Liver (tissue), 9 donors: ENCODE data around the gene BTBD9. TPM values are rescaled to one million over a fixed set of nuclear protein-coding genes. Genes with fewer than 3 reads are reported as not detected.

Experiments used
- DNase-seq: peaks from one replicate; pipeline ENCODE4 v3.0.0-alpha.2; 2017; ENCODE audit warnings: low spot score
- H3K27ac ChIP-seq, 2 donors: one replicate each; pipeline ENCODE4 v1.7.0; 2013; ENCODE audit warnings: inconsistent platforms in 2 of 2, low read length in 2 of 2, control low read depth in 1 of 2, low read depth in 1 of 2, mild to moderate bottlenecking in 1 of 2
- H3K27me3 ChIP-seq, 4 donors: one replicate each; pipeline versions ENCODE4 v1.6.1 to v1.7.0; 2013; ENCODE audit warnings: low read length in 3 of 4, inconsistent platforms in 1 of 4, mild to moderate bottlenecking in 1 of 4, moderate library complexity in 1 of 4; ENCODE audit not compliant: control insufficient read depth in 4 of 4, insufficient read depth in 4 of 4
- H3K36me3 ChIP-seq, 4 donors: one replicate each; pipeline versions ENCODE4 v1.6.1 to v1.7.0; 2013; ENCODE audit warnings: low read length in 3 of 4, mild to moderate bottlenecking in 3 of 4, low read depth in 1 of 4, moderate library complexity in 1 of 4; ENCODE audit not compliant: control insufficient read depth in 4 of 4, insufficient read depth in 3 of 4
- H3K4me1 ChIP-seq, 4 donors: one replicate each; pipeline versions ENCODE4 v1.6.1 to v1.7.0; 2013; ENCODE audit warnings: low read length in 3 of 4, mild to moderate bottlenecking in 3 of 4, moderate library complexity in 1 of 4; ENCODE audit not compliant: control insufficient read depth in 4 of 4, insufficient read depth in 4 of 4
- H3K4me3 ChIP-seq, 3 donors: one replicate each; pipeline versions ENCODE4 v1.6.1 to v1.7.0; 2013; ENCODE audit warnings: low read length in 3 of 3, control low read depth in 1 of 3, low read depth in 1 of 3, mild to moderate bottlenecking in 1 of 3
- H3K9ac ChIP-seq, 2 donors: one replicate each; pipeline ENCODE4 v1.7.0; 2013; ENCODE audit warnings: low read length in 2 of 2, mild to moderate bottlenecking in 2 of 2, moderate library complexity in 2 of 2, control low read depth in 1 of 2, low read depth in 1 of 2
- H3K9me3 ChIP-seq, 4 donors: one replicate each; pipeline versions ENCODE4 v1.6.1 to v1.7.0; 2013; ENCODE audit warnings: low read length in 3 of 4; ENCODE audit not compliant: control insufficient read depth in 4 of 4
- EGR1 ChIP-seq, 2 donors: IDR thresholded peaks; 2 replicates each; pipeline ENCODE4 v1.6.1; 2016 to 2018; ENCODE audit warnings: antibody characterized with exemption in 2 of 2, low read depth in 2 of 2
- FOXA1 ChIP-seq: IDR thresholded peaks from 2 replicates; pipeline ENCODE4 v1.6.1; 2016; ENCODE audit warnings: antibody characterized with exemption
- FOXA2 ChIP-seq: IDR thresholded peaks from 2 replicates; pipeline ENCODE4 v1.6.1; 2016; ENCODE audit warnings: antibody characterized with exemption
- GABPA ChIP-seq, 2 donors: IDR thresholded peaks in 1 of 2; conservative IDR thresholded peaks in 1 of 2; 2 replicates each; pipeline ENCODE4 v1.6.1; 2016; ENCODE audit warnings: antibody characterized with exemption in 2 of 2, mild to moderate bottlenecking in 1 of 2, moderate library complexity in 1 of 2
- HNF4A ChIP-seq, 2 donors: conservative IDR thresholded peaks; 2 replicates each; pipeline ENCODE4 v1.6.1; 2016; ENCODE audit warnings: antibody characterized with exemption in 2 of 2, mild to moderate bottlenecking in 2 of 2
- HNF4G ChIP-seq: IDR thresholded peaks from 2 replicates; pipeline ENCODE4 v1.6.1; 2016; ENCODE audit warnings: antibody characterized with exemption
- JUND ChIP-seq, 2 donors: IDR thresholded peaks; 2 replicates each; pipeline ENCODE4 v1.6.1; 2016; ENCODE audit warnings: antibody characterized with exemption in 2 of 2
- NR2F2 ChIP-seq: IDR thresholded peaks from 2 replicates; pipeline ENCODE4 v1.6.1; 2016; ENCODE audit warnings: antibody characterized with exemption
- RAD21 ChIP-seq, 2 donors: IDR thresholded peaks; 2 replicates each; pipeline ENCODE4 v1.6.1; 2016; ENCODE audit warnings: antibody characterized with exemption in 2 of 2, mild to moderate bottlenecking in 2 of 2
- RXRA ChIP-seq, 2 donors: IDR thresholded peaks; 2 replicates each; pipeline ENCODE4 v1.6.1; 2017 to 2018; ENCODE audit warnings: antibody characterized with exemption in 2 of 2, mild to moderate bottlenecking in 1 of 2
- SP1 ChIP-seq: IDR thresholded peaks from 2 replicates; pipeline ENCODE4 v1.6.1; 2018; ENCODE audit warnings: antibody characterized with exemption, mild to moderate bottlenecking
- TAF1 ChIP-seq: conservative IDR thresholded peaks from 2 replicates; pipeline ENCODE4 v1.6.1; 2016; ENCODE audit warnings: antibody characterized with exemption, mild to moderate bottlenecking
- YY1 ChIP-seq: IDR thresholded peaks from 2 replicates; pipeline ENCODE4 v1.6.1; 2016; ENCODE audit warnings: antibody characterized with exemption, mild to moderate bottlenecking
- WGBS: extraction: QIAGEN DNeasy Blood & Tissue Kit; methylation state at CpG from one replicate; pipeline ENCODE4 v1.1.7; 2013; 5-methylcytosine and 5-hydroxymethylcytosine counted together
- polyA plus RNA-seq, 2 donors: library from polyadenylated mRNA; stranded (reverse) in 1 of 2; unstranded in 1 of 2; fragments of 200-250 nt in 1 of 2; fragments of >200 nt in 1 of 2; fragmentation: Nextera tagmentation in 1 of 2; extraction: Ambion mirVana in 1 of 2; gene quantifications; one replicate each; pipeline versions ENCODE4 v1.2.1 to v1.2.3, GENCODE V29; 2013 to 2015
- total RNA-seq, 2 donors: library from RNA; depleted of rRNA; stranded (reverse); fragments of >200 nt; gene quantifications; one replicate each; pipeline ENCODE4 v1.2.3, GENCODE V29; 2014
- TF ChIP-seq, protein P1 (sequence below): IDR thresholded peaks from 2 replicates; pipeline ENCODE4 v1.6.1; 2016; ENCODE audit warnings: antibody characterized with exemption
- TF ChIP-seq, protein P2 (sequence below): IDR thresholded peaks from 2 replicates; pipeline ENCODE4 v1.6.1; 2016; ENCODE audit warnings: antibody characterized with exemption
- TF ChIP-seq, protein P3 (sequence below): IDR thresholded peaks from 2 replicates; pipeline ENCODE4 v1.6.1; 2016; ENCODE audit warnings: antibody characterized with exemption
- TF ChIP-seq, protein P4 (sequence below): fragments of 150-350 bp; IDR thresholded peaks from 2 replicates; pipeline ENCODE4 v1.5.1; 2017; ENCODE audit warnings: improper control_type of control experiment, low read depth, low read length; ENCODE audit not compliant: missing input control
- TF ChIP-seq, protein P5 (sequence below): IDR thresholded peaks from 2 replicates; pipeline ENCODE4 v1.6.1; 2016; ENCODE audit warnings: antibody characterized with exemption, mild to moderate bottlenecking
- donor health status: healthy.
- donor health status: healthy.
- donor health status: healthy.
- donor health status: healthy.
- donor health status: healthy.

BTBD9 gene
- total and polyA plus RNA-seq, 4 donors: 2.0 to 12.4 (median 5.7) TPM

DNA sequence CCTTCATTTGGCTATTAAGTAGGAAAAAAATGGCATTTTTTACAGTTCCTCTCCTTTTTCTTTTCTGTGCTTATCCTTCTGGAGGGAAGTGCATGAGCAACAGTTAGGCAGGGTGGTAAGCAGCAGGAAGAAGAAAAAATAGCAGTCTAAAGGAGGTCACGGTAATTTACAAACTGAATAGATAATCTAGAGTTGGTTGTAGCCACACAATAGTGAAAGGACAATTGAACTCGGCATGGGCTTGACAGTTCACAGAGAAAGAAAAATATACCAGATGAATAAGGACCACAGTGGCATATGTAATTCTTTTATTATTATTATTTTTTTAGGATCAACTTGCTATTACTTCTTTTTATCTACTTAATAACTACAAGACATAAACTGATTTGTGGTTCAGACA lies 358.6 kb downstream of the BTBD9 start:
- no peaks in the 10 kb centered on the region for H3K27me3 ChIP-seq
- H3K4me1 ChIP-seq: no peaks in the 10 kb centered on the region
- no peak overlapping the region for H3K27ac ChIP-seq
- H3K4me3 ChIP-seq: no peak overlapping the region
- no peak overlapping the region for H3K9ac ChIP-seq
- WGBS: 61% methylated on average over 2 of the region's 2 CpGs
- H3K36me3 ChIP-seq: no peaks in the 10 kb centered on the region
- no peaks in the 10 kb centered on the region for H3K9me3 ChIP-seq
- TF ChIP-seq NR2F2 (no peak), FOXA2 (no peak), YY1 (no peak), HNF4G (no peak), FOXA1 (no peak), HNF4A (conservative IDR thresholded peaks at IDR 0.05) (no peak), RXRA (IDR thresholded peaks at IDR 0.05) (no peak), JUND (IDR thresholded peaks at IDR 0.05) (no peak), TAF1 (no peak), EGR1 (IDR thresholded peaks at IDR 0.05; ENCODE audit: low read depth in 2 of 2) (no peak), GABPA (IDR thresholded peaks at IDR 0.05 in 1 of 2, conservative IDR thresholded peaks at IDR 0.05 in 1 of 2) (no peak), RAD21 (IDR thresholded peaks at IDR 0.05) (no peak)
- TF ChIP-seq, protein P1, sequence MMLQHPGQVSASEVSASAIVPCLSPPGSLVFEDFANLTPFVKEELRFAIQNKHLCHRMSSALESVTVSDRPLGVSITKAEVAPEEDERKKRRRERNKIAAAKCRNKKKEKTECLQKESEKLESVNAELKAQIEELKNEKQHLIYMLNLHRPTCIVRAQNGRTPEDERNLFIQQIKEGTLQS: no peak
- TF ChIP-seq, protein P2, sequence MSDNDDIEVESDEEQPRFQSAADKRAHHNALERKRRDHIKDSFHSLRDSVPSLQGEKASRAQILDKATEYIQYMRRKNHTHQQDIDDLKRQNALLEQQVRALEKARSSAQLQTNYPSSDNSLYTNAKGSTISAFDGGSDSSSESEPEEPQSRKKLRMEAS: no peak
- TF ChIP-seq, protein P3, sequence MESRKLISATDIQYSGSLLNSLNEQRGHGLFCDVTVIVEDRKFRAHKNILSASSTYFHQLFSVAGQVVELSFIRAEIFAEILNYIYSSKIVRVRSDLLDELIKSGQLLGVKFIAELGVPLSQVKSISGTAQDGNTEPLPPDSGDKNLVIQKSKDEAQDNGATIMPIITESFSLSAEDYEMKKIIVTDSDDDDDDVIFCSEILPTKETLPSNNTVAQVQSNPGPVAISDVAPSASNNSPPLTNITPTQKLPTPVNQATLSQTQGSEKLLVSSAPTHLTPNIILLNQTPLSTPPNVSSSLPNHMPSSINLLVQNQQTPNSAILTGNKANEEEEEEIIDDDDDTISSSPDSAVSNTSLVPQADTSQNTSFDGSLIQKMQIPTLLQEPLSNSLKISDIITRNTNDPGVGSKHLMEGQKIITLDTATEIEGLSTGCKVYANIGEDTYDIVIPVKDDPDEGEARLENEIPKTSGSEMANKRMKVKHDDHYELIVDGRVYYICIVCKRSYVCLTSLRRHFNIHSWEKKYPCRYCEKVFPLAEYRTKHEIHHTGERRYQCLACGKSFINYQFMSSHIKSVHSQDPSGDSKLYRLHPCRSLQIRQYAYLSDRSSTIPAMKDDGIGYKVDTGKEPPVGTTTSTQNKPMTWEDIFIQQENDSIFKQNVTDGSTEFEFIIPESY: no peak
- TF ChIP-seq, protein P4, sequence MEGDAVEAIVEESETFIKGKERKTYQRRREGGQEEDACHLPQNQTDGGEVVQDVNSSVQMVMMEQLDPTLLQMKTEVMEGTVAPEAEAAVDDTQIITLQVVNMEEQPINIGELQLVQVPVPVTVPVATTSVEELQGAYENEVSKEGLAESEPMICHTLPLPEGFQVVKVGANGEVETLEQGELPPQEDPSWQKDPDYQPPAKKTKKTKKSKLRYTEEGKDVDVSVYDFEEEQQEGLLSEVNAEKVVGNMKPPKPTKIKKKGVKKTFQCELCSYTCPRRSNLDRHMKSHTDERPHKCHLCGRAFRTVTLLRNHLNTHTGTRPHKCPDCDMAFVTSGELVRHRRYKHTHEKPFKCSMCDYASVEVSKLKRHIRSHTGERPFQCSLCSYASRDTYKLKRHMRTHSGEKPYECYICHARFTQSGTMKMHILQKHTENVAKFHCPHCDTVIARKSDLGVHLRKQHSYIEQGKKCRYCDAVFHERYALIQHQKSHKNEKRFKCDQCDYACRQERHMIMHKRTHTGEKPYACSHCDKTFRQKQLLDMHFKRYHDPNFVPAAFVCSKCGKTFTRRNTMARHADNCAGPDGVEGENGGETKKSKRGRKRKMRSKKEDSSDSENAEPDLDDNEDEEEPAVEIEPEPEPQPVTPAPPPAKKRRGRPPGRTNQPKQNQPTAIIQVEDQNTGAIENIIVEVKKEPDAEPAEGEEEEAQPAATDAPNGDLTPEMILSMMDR: no peak
- DNase-seq: no peak

DNA sequence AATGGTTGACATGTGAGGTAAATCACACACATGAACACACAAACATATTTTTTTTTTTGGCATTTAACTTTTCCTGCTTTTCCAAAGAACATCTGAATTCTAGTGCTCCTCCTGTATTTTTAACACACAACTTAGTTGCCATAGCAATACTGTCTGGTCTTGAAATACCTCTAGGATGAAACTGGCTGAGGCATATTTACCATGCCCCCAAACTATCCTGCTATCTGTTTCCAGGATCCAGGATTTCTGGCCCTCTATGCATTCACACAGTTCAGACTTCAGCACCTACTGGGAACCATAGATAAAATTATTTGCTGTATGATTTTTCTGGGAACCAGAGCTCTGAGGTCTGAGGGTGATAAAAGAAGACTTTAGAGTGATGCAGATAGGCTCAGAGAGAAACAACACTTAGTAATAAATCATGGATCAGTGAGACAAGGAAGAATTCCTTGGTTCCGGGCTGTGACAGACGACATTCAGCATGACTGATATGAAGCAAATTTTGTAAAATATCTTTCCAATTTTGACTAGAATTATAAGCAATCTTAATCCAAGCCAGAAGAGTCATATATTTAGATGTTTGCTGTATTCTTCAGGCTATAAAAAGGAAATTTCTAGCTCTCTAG lies 359.7 kb downstream of the BTBD9 start:
- Histone ChIP-seq H3K9me3 (no peaks in the 10 kb centered on the region), H3K27ac (no peak overlapping the region), H3K27me3 (no peaks in the 10 kb centered on the region), H3K4me3 (no peak overlapping the region), H3K4me1 (no peaks in the 10 kb centered on the region), H3K36me3 (no peaks in the 10 kb centered on the region), H3K9ac (no peak overlapping the region)
- TF ChIP-seq FOXA1 (no peak), YY1 (no peak), SP1 (no peak), RXRA (IDR thresholded peaks at IDR 0.05) (no peak), TAF1 (no peak), FOXA2 (no peak), HNF4G (no peak), HNF4A (conservative IDR thresholded peaks at IDR 0.05) (no peak), JUND (IDR thresholded peaks at IDR 0.05) (no peak), NR2F2 (no peak), GABPA (IDR thresholded peaks at IDR 0.05 in 1 of 2, conservative IDR thresholded peaks at IDR 0.05 in 1 of 2) (no peak), EGR1 (IDR thresholded peaks at IDR 0.05; ENCODE audit: low read depth in 2 of 2) (no peak)
- TF ChIP-seq, protein P4: no peak
- TF ChIP-seq, protein P3: no peak
- TF ChIP-seq, protein P1: no peak
- TF ChIP-seq, protein P5, sequence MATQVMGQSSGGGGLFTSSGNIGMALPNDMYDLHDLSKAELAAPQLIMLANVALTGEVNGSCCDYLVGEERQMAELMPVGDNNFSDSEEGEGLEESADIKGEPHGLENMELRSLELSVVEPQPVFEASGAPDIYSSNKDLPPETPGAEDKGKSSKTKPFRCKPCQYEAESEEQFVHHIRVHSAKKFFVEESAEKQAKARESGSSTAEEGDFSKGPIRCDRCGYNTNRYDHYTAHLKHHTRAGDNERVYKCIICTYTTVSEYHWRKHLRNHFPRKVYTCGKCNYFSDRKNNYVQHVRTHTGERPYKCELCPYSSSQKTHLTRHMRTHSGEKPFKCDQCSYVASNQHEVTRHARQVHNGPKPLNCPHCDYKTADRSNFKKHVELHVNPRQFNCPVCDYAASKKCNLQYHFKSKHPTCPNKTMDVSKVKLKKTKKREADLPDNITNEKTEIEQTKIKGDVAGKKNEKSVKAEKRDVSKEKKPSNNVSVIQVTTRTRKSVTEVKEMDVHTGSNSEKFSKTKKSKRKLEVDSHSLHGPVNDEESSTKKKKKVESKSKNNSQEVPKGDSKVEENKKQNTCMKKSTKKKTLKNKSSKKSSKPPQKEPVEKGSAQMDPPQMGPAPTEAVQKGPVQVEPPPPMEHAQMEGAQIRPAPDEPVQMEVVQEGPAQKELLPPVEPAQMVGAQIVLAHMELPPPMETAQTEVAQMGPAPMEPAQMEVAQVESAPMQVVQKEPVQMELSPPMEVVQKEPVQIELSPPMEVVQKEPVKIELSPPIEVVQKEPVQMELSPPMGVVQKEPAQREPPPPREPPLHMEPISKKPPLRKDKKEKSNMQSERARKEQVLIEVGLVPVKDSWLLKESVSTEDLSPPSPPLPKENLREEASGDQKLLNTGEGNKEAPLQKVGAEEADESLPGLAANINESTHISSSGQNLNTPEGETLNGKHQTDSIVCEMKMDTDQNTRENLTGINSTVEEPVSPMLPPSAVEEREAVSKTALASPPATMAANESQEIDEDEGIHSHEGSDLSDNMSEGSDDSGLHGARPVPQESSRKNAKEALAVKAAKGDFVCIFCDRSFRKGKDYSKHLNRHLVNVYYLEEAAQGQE: no peak
- no peak for DNase-seq
- WGBS: 57% methylated on average over 2 of the region's 2 CpGs
